ENCODE measurements around the gene TSPY4.
"Not testable (repeated sequence)": the region's sequence is repeated elsewhere in the genome, so short reads cannot be mapped to it uniquely, and the experiment has no call there.

The TSPY4 gene

GRCh38 chrY:9337164-9337563, at the start of gene TSPY4:
Gene TSPY4, plus strand, starts transcription at chrY:9337464. Its CDS starts 46 bp downstream, at chrY:9337510.
- DNase-seq, result not testable (repeated sequence)

GRCh38 chrY:9320996-9321395, 16.3 kb upstream of the TSPY4 start:
- no peak for DNase-seq

GRCh38 chrY:9357497-9357896, 20.2 kb downstream of the TSPY4 start, which contains the start of gene TSPY8:
Gene TSPY8, plus strand, starts transcription at chrY:9357797. Its CDS starts 46 bp downstream, at chrY:9357843.
- DNase-seq, result not testable (repeated sequence)

All from NCI-H1694 treated with DMSO at 0.1 percent for 48 hours (cell line).